HG02870 (cell line): ENCODE data around the gene NRIP1.

ENCODE experiments used
- ATAC-seq: cut with Tn5 transposase; IDR thresholded peaks from one replicate; pipeline ENCODE4 v1.9.1; 2021; ENCODE audit warnings: mild to moderate bottlenecking, moderate library complexity; ENCODE audit not compliant: unreplicated experiment

NRIP1 gene

DNA sequence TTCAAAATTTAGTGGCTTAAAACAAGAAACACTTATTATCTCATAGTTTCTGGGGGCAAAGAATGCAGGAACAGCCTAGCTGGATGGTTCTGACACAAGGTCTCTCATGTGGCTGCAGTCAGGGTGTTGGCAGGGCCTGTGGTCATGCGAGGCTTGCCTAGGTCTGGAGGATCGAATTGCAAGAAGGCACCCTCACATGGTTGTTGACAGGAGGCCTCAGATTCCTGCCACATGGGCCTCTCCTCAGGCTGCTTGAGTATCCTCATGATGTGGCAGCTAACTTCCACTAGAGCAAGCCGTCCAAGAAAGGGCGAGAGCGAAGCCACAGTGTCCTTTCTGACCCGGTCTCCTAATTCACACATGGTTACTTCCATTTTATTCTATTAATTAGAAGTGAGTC lies 6.2 kb upstream of the NRIP1 start:
- no peak for ATAC-seq

DNA sequence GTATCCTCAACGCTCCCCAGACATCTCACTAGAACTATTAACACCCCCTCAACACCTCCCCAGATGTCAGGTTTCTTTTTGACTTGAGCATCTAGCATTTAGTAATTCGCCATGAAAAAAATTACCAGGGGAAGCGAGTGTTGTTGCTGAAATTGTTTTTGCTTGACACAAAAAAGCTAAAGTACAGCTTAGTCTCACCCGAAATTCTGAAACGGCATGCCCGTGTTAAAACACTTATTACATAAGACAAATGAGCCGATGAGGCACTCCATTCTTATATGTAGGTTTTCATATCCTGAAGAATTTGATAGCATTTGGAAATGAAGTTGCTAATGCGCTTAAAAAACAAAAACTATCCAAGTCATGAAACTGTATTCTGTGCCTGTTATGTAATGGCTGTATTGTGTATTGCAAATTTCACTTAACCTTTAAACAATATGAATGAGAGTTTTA lies 1.3 kb upstream of the NRIP1 start:
- ATAC-seq, result no peak

DNA sequence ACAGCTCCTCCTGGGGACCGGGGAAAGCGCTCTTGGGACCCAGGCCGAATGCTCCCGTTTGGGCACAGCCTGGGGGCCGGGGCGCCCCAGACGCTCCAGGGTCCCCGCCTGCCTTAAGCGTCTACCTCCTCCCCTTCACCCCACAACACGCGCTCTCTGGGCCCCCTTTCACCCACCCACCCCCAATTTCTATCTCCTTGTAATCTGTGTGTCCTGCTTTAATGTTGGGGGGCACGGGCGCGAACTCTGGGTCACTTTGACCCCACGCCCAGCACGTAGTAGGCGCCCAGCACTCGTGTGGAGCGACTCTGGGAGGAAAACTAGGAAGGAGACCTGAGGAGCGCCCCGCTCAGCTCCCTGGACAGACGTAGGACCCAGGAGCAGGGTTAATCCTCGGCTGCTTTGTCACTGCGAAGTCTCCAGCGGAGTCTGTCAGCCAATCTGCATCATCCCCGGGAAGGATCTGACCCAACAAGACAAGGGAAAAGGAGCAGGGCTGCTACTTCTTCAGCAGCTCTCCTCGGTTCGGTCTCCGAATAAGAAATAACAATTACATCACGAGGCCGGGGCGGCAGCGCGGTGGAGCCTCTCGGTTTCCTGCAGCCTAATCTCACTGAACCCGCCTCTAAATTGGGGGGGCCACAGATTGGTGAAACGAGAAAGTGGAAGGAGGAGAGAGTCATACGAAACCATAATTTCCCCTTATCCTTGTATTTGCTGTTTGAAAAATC lies 757 bp upstream of the NRIP1 start:
- ATAC-seq, result no peak

DNA sequence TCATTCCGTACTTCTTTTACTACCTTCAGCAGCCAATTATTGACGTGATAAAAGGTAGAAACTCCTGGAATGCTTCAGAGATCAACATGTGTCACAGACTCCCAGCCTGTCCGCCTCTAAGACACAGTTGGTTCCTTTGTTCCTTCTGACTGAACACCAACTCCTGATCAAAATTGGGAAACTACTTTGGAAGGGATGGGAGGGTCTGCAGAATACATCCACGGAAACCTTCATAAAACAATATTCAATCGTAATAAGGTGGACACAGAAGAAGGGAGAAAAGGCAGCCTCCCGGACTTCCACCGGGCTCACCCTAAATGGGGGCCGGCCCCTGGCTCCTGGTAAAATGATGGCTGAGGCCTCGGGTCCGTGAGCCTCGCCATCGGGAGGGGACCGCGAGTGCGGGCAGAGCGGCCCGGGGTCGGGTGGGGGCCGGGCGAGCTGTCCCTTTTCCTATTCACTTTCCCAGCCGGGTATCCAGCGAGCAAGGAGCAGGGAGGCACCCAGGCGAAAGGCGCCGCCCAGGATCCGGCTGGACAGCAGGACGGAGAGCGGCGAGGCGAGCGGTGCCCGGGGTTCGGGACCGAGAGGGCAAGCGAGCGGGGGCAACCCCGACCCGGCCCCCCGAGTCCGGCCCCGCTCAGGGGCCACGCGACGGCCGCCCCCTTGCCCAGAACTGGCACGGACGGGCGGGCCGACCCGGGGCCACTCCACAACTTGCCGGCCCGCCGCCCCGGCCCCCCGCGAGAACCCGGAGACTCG lies 805 bp downstream of the NRIP1 start:
- ATAC-seq, result peak; percentile 2

DNA sequence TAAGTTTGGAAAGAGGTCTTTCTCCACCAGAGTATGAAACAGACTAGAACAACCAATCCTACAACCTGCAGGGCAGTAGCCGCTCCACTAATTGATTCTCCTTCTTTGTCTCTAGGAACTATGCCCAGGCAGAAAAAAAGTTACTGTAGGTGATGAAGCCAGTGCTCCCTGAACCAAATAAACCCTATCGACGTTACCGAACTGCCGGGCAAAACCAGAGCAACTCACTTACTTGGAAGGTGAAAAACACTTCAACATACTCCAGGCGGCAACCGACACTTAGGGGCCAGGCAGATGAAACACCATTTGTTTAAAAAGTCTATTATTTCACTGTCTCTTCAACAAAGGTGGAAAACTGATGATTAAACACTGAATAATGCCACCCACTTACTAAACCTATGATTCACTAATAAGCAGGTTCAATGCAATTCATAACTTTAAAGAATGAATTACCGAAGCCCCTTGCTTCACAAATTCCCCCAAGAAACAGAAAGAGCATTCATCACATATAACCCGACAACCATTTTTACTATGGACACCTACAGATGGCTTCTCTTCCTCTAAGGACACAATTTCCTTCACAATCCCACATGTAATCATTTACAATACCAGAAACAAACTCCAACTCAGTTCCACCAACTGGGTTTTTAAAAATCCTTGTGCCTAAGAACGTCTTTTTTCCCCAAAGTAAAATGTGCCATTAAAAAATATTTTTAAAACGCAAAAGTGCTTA lies 1.6 kb downstream of the NRIP1 start:
- no peak for ATAC-seq

DNA sequence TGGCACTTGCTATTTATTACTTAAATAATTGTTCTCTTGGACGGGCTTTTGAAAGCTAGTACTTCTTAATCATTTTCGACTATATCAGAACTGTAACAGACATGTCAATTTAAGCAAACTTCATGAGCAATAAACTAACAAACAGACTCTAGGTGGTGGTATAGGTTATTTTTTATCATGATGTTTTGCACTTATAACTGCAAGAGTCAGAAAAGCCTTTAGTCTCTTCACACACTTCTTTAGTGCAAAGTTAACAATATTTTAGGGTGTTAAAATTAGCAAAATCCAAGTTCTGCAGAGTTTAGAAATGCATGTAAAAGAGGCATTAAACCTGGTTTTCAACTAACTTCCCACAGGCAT lies 2.2 kb downstream of the NRIP1 start:
- ATAC-seq, result no peak

DNA sequence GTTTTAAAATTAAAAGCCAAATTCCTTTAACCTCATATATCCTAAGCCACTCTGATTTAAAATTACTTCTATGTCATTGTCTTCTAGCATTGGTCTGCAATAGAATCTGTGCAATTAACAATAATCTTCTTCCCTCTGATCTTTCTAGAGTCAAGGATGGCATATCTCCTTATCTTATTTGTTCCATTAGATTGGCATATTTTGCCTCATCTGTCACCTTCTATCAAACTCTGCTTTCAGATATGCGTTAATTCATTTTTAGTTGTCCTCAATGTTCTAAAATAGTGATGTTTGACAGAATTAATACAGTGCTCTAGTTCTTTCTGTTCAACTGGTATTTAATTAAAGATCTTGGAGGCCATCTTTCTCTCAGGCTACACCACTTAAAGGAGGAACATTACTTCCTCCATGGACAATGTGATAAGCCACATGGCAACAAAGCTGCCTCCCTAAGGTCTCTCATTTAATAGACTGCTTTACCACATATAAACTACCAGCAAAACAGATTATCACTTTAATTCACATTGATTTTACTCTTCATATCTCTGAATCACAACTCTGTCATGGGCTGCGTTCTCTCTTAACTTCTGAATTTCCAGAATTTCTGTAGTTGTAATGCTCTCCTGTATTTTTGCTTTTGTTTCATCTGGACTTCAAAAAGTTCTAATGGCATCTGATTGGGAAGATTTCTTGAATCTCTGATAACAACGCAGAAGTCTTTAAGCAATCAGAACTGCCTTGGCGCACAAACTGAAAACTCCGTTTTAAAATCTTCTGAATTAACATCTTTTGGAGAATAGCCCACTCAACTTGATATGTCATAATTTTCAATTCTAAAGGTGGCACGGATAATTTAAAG lies 2.8 kb downstream of the NRIP1 start:
- no peak for ATAC-seq

DNA sequence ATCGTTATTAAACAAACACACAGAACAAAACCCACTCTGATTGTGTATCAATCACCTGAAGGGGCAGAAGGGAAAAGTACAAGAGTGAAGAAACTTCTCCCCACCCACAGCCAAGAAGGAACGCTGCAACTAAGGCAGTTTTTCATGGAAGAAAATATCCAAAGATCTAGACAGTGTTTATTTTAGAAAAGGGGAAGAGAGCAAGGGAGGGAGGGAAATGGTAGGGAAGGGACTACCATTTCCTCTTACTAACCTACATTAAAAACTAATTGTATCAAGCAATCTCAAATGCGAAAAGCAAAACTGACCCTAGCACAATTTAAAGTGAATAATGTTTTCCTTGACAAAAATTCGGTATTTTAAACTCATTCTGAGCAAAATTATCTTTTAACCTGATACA lies 3.5 kb downstream of the NRIP1 start:
- ATAC-seq, result no peak

DNA sequence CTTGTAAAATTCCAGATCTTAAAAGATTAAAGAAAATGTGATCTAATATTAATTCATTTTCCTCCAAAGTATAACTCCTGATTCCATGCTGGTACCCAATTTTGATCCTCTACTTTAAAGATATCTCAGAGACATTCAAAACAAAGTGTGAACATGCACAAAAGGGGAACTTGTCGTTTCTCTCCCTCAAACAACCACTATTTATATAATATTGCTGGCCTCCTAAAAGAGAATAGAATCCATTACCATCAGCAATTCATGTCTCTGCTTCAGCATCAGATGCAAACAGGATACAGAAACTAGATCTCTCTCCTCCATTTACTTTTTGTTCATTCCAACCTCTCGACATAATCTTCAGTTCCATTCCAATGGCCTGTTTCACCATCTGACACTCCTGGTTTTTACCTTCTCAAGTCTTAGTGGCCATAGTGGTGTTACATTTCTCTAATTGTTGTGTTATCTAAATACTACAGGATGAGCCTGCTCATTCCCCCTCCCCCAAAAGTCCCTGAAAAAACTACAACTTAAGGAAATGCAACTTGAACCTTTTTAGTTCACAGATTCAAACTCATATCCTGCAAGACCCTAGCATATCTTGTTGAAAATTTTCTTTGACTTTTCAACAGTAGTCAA lies 4.1 kb downstream of the NRIP1 start:
- no peak for ATAC-seq

DNA sequence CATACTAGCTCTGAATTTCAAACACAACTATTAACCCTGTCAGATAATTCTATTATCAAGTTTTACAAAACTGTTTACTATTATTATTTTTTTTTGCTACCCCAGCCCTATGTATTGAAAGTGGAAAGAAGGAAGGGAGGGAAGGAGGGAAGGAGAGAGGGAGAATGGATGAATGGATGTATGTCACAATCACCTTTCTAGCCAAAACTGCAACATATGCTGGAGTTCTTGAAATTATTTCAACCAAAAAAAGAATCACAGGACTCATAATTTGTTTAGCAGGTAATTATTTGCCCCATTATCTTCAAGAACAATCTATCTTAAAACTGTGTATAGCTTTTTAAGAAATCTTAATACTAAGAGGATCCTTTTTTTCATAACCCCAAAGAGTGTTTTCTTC lies 5.4 kb downstream of the NRIP1 start:
- no peak for ATAC-seq

DNA sequence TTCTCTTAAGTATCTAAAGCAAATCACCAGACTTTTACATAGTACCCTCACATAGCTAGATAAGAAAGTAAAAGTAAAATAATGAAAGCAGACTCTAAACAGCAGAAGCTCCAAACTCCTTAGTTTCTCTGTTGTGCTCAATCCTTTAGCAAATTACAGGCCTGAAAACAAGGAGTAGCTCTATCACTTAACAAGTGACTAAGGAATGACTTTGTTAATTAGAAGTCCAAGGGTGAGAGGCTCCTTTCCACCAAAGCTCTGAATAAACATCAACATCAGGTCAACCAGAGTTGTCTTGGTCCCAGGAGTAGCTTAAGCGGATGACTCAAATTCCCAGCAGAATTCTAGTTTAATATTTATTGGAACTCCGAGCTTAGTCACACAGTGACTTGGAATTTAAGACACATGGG lies 5.9 kb downstream of the NRIP1 start:
- peak; percentile 29 for ATAC-seq

DNA sequence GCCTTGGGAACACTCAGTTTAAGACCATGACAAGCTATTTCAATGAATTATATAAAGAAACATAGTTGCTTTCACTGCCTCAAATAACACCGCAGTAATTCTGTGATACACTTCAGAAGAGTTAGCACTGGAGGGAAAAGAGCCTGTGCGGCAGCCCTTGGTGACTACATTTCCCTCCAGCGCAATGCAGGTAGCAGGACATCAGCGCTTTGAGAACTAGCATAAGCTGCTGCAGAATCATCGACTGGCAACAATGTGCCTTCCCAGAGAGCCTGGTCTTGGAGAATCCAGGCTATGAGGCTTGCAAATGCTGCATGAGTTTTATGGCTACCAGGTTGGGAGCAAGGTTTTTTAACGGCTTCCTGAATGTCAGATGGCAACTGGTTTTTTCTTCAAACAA lies 7.5 kb downstream of the NRIP1 start:
- no peak for ATAC-seq

DNA sequence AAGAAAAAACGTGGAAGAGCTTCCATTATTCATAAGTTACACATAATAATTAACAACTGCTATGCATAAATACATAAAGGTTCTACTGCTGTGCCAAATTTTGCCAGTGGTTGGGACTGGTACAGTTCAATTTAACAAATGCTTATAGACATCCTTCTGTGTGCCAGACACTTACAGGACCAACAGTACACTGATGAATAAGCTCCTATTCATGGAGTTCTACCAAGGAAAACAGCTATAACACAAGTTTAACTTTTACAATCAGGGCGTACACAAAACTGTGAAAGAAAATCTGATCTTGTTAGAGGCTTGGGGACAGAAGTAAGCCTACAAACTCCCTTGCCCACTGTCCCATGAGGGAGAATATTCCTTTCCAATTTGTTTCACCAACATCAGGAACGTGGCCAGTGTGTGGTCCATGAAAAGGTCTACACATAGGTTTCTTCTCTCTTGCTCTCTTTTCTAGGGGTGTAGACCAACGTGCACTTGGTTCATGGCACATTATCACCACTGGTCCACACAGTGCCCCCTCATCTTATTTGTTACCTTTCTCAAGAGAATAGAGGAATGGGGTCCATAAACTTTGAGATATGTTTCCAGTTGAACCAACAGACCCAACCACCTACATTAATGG lies 10.1 kb downstream of the NRIP1 start:
- ATAC-seq, result no peak

DNA sequence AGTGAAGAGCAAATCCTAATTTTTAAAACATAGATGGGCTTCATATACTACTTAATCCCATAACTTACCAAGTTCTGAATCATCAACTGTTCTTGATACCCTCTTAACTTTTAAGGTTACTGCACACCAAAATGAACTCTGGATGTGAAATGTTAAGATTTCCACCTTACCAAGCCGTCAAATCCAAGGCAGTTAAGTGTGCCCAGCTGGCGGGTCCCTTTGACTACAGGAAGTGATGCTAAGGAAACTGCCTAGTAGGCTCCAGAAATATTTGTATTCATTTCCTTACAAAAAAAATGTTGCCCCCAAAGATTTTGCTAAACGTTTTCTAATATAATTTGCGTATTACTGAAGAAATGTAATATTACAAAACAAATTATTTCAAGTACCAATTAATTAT lies 10.7 kb downstream of the NRIP1 start:
- no peak for ATAC-seq

DNA sequence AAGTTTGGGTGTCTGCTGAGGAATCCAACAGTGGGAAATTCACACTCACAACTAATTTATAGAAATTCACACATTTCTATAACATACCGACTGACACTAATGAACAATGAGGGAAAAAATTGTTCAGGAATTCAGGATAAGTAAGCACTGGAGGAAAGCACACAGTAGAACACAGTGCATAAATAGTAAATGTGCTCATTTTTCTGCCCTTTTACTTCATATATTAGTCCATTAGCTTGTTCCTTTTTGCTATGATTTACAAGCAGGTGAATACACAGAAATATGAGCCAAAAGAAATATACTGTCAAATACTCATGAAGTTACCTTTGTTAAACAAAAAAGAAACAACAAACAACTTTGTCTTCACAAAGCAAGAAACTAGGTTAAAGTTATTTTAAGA lies 11.3 kb downstream of the NRIP1 start:
- ATAC-seq, result no peak

DNA sequence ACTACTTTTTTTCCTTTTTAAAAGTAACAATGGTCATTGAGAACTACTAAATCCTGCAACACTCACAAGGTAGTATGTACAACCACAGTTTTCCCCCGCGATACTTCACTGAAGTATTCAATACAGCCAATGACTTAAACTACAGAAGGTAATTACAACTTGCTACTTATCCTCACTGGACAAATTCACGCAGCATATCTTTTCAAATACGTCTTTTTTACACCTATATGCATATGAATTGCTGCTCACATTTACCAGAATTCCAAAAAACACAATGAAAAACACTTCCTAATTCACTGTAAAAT lies 12.4 kb downstream of the NRIP1 start:
- peak; percentile 18 for ATAC-seq

DNA sequence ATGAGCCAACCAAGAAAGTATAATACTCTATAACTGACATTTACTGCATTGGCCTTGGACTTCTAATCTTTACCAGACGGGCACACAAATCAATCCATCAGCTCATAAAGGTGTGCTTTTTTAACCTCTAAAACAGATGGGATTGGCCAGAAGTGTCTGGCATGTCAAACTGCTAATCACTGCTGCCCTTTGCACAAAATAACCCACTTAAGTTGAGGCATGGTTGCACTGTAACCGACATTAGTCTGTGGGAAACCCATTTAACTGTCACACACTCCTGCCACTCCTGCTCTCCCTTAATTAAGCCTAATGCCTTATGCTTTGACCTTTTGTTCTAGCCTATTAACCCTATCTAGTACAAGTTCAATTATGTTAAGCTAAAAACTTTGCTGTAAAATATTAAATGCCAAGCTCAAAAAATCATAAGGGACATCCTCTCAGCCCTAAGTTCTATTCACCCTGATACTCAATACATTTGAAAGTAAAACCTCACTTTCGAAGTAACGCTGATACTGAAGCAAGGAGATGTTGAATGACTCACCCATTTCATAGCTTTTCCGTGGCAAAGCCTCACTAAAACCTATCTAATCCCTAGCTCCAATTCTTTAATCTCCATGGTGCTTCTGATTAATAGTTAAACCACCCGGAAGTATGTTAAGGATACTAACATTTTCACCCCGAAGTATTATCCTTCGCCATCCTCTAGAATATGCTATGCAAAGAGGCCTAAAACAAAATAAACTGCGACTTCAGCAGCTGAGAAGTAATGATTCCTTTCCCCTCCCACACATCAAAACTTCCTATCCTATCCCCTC lies 12.9 kb downstream of the NRIP1 start:
- ATAC-seq, result peak; percentile 90

DNA sequence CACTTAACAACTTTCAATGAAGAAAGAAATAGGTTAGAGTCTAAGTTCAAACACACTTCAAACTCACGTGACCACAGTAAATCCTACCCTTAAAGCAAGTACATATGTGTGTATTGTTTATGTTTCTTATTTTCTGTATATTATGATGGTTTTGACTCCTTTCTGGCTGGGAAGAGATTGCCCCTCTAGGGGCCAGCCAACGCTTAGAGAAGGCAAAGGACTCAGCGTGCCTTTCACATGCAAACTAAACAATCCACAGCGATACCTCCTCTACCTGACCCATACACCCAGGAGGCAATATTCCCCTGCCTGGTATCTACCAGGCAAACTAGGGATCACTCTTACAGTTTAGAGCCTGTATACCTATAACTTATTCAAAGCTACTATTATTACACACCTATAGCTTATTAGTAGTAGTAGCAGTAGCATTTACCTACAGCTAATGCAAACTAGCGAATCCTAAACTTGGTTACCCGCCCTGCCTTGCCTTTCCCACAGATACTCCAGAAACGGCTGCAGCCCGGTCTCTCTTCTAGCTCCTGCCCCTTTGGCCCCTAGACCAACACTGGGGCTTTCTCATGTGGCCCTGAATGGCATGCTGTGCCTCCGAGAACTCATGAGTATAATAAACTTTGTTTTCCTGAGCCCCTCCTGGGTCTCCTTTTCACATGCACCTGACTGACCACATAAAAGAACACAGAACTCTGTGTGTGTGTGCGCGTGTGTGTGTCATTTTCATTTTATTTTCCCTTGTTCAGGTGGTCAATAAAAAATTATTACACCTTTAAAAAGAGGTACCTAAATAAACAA lies 14.0 kb downstream of the NRIP1 start:
- ATAC-seq, result no peak

DNA sequence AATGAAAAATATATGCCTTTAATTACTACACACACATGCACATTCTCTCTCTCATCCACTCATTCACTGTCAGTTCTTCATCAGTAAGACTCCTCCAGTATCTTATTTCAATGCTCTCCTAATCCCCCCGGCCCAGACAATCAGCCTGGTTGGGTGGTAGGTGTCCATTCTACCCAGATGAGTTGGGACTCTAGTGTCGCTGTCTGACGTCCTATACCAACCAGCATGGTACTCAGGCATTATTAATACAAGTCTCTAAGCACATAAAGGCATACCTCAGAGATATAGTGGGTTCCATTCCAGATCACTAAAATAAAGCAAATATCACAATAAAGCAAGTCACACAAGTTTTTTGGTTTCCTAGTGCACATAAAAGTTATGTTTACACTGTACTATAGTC lies 19.8 kb downstream of the NRIP1 start:
- ATAC-seq, result no peak
